DOHH2 (cell line): ENCODE results near the gene TCFL5.

Experiments
- EZH2phosphoT487 ChIP-seq: fragments of 200-600 bp; sonication (generic); IDR thresholded peaks from 2 replicates; pipeline ENCODE4 v1.6.1; 2017; ENCODE audit warnings: borderline replicate concordance, mild to moderate bottlenecking, antibody characterized with exemption, low read length, moderate library complexity, mixed read lengths
- TF ChIP-seq, protein P1 (sequence below): fragments of 200-600 bp; sonication (generic); IDR thresholded peaks from one replicate; pipeline ENCODE4 v1.5.1; 2014; ENCODE audit warnings: antibody characterized with exemption, mild to moderate bottlenecking, low read depth, low read length; ENCODE audit not compliant: poor library complexity, severe bottlenecking

- TF ChIP-seq, protein P1, sequence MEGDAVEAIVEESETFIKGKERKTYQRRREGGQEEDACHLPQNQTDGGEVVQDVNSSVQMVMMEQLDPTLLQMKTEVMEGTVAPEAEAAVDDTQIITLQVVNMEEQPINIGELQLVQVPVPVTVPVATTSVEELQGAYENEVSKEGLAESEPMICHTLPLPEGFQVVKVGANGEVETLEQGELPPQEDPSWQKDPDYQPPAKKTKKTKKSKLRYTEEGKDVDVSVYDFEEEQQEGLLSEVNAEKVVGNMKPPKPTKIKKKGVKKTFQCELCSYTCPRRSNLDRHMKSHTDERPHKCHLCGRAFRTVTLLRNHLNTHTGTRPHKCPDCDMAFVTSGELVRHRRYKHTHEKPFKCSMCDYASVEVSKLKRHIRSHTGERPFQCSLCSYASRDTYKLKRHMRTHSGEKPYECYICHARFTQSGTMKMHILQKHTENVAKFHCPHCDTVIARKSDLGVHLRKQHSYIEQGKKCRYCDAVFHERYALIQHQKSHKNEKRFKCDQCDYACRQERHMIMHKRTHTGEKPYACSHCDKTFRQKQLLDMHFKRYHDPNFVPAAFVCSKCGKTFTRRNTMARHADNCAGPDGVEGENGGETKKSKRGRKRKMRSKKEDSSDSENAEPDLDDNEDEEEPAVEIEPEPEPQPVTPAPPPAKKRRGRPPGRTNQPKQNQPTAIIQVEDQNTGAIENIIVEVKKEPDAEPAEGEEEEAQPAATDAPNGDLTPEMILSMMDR: peak; percentile 78
- no peak for TF ChIP-seq EZH2phosphoT487
Measured at GRCh38 chr20:62900052-62900691, 38.5 kb upstream of the TCFL5 start.
